Nucleus accumbens (tissue), 56 donors: ENCODE measurements around the gene COX17.

Experiments
- DNase-seq, 56 donors: peaks; one replicate each; lab custom pipeline; 2025; lab: John Stamatoyannopoulos, UW

The COX17 gene

DNA sequence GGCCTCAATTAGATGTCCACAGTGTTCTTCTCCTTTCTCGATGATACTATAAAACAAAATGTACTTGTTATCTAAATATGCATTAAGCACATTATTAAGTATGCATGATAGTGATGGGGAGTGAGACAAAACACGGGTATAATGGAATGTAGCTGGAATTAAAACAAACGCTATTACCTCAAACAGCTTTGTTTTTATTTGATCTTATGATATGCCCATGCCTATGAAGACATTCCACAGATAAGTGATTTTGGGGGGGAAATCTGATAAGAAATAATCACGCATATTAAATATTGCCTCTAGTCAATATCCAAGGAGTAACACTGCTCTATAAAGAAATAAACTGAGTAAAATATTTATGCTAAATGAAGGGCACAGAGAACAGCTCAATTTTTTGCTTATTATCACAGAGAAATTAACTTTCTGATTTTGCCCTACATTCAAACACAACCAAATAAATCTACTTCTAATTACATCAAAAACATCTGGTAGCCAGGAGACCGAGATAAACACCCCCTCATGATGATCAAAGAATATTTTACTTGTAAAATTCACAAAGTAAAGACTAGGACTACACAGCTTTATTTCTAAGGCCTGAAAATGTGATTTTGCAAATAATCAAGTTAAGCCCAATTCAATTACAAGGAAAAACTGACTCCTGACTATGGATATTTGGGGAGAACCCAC, 1.9 kb downstream of the COX17 start:
- no peak for DNase-seq

DNA sequence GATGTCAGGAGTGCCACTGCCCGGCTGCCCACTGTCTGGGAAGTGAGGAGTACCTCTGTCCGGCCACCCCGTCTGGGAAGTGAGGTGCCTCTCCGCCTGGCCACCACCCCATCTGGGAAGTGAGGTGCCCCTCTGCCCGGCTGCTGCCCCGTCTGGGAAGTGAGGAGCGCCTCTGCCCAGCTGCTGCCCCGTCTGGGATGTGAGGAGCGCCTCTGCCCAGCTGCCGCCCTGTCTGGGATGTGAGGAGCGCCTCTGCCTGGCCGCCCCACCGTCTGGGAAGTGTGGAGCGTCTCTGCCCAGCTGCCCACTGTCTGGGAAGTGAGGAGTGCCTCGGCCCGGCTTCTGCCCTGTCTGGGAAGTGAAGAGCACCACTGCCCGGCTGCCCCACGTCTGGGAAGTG, 3.3 kb downstream of the COX17 start:
- DNase-seq = no peak

DNA sequence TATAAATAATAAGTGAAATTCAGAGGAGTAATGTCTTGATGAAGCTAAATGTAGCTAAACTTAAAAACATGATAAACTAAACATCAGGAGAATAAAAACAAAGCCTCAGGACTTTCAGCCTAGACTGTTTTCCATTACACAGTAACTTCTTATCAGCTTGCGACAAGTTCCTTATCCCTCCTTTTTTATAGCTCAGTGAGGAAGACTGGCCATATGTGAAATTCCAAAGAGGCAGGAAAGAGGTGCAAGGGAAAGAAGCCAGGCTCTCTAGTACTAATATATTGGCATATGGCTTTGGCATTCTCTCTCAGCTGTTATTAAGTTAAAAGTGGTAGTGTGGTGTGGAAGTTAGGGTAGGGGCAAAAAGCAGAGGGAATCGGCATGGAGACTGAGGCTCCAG, 4.4 kb downstream of the COX17 start:
- no peak for DNase-seq

GRCh38 chr3:119669906-119670570, 7.2 kb downstream of the COX17 start:
- no peak for DNase-seq

DNA sequence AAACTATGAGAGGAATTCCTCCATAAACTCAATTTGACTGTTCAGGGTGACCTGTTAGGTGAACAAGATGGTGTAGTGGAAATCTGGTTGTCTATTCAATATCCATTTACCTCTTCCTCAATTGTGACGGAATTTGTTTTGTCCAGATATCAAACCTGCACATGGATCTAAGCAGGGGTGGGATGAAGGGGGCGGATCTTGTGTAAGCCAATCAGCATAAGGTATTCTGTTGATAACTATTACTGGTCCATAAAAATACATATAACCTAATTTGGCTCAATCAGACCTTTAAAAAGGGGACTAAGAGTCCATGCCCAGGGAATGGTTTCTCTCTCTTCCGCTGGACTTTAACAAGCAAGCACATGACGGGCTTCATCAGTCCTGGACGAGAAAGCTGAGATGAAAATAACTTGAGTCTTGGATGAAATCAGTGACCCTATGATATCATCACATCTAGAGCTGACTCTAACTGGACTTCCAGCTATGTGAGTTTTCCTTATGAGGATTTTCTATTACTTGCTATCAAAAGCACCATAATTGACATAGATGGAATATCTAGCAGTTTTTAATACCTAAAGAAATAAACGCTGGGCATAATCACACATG, 11.1 kb downstream of the COX17 start:
- no peak for DNase-seq

DNA sequence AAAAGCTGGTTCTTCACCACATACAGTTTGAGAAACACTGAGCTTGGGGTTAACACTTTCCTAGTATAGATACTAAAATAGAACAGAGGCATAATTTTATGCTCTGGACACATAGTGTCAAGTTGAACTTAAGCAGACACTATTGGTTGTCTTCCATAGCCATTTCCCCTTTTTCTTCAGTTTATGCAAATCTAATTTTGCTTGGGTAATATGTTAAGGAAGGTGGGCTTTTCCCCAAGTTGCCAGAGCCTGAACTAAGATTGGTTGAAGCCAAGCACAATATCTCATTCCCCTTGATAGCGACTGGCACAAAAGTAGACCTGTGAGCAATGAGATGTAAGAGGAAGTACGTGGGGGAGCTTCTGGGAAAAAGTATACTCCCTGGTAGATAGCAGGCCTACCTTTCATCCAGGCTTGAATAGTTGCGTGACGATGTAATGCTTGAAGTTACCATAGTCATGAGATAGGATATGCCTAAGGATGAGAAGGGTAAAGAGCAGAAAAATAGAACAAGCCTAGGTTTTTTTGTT, 12.3 kb downstream of the COX17 start:
- DNase-seq = no peak

DNA sequence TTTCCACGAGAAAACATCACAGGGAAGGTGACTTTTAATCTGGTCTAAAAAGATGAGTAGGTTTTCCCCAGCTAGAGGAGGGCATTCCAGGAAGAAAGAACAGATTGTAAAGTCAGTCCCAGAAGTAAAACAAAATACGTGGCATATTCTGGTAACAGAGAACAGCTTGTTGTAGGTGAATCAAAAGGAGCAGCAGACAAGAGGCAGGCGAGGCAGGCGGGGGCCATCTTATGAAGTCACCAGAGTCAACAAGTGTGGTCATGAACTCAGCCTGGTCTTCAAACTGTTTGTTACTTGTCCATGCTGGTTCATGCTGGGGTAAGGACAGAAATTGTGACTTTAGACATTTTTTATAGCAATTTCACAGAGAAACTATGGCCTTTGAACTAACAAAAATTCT, 12.8 kb downstream of the COX17 start:
- DNase-seq = no peak

- DNase-seq = no peak
These were observed 13.3 kb downstream of the COX17 start for GRCh38 chr3:119663885-119664284.

DNA sequence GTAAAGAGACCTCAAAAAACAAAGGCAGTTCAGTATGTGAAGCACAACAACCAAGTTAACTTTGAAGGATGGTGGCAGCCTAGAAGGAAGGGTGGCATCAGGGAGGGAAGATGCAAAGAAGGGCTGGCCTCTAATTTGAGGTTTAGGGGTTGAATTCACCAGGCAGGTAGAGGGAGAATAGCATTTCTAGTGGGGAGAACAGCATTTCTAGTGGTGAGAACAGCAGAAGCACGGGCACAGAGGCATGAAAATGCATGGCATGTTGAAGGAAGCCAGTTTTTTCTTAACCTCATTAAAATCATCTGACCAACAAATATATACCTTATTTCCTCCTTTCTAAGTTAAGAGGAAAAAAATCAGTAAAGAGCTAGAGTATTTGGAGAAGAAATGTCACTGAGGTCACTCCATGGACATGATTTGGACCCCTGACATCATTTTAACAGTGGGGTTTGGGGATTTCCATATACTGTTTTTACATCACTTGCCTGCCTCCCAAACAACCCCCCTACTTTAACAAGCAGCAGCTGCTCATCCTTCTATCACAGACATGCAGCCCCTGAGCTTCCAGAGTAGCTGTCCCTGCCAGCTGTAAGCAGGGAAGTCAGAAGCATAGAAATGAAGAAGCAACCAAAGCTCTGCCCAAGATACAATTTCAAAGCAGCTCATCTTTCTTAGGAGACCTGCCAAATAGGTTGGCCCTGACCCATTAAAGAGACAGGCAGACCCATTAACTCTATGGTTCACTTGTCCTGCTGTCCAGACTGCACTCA, 14.4 kb downstream of the COX17 start:
- no peak for DNase-seq

- DNase-seq = no peak
These were observed 16.4 kb downstream of the COX17 start, which contains the start of gene POPDC2 for GRCh38 chr3:119660474-119661440. Gene POPDC2 (minus strand): TSS chr3:119660589. CDS start chr3:119660423, 166 bp downstream.

DNA sequence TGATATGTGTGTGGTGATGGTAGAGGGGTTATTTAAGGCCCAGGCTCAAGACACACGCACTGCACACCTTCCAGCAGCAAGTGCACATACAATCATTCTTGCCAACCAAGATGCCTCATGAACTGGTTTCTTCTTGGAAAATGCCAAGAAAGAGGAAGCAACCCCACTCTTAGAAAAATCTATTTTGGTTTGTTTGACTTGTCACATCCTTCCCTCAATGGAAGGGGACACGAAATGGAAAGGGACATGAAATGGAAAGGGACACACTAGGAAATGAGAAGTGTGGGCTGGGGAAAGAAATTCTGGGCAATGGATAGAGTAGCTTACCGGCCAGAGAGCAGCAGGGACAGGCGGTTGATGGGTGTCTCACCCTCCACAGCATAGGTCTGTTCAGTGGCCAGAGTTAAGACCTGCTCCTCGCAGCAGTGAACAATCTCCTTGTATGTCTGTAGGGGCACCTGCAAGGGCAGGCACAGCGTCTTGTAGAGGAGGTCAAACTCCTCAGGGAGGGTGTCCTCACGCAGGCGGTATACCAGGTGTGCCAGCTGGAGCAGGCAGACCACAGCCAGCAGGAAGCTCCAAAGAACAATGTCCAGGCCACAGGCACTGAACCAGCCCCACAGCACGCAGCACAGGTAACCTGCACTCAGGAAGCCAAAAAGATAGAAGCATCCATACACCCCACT, 17.5 kb downstream of the COX17 start:
- no peak for DNase-seq

GRCh38 chr3:119658994-119659393, 18.2 kb downstream of the COX17 start:
- no peak for DNase-seq

DNA sequence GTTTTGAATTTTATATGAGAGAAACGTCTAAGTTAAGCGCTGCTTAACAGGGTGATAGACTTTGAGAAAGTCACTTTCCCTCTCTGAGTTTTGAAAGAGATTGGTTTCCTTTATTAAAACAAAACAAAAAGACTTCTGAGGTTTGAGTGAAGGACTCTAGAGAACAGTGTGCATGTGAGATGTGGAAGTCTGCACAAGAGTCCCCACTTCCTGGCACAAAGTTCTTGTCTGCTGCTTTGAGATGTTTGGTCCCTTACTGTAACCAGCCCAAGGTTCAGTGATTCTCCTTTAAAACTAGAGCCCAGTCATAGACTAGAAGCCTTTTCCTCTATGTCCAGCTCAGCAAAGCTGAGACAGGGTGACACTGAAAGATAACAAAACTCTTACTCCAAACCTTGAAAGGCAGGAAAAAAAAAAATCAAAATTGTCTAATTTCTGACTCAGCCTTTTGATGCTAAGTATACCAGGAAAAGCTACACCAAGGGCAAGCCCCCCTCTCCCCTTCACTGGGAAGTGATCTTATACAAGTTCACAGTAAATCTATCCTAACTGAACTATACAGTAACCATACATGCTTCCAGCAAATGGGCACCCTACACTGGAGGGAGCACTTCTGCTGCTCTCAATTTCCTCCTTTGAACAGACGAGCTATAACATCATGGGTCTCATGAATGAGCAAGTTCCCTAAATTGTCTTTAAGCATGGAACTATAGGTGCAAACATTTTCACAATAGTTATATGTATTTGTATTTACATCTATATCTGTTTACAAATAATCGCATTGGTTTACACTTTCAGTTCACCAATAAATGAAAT, 19.1 kb downstream of the COX17 start:
- DNase-seq = no peak

GRCh38 chr3:119653876-119654275, 23.3 kb downstream of the COX17 start:
- no peak for DNase-seq

DNA sequence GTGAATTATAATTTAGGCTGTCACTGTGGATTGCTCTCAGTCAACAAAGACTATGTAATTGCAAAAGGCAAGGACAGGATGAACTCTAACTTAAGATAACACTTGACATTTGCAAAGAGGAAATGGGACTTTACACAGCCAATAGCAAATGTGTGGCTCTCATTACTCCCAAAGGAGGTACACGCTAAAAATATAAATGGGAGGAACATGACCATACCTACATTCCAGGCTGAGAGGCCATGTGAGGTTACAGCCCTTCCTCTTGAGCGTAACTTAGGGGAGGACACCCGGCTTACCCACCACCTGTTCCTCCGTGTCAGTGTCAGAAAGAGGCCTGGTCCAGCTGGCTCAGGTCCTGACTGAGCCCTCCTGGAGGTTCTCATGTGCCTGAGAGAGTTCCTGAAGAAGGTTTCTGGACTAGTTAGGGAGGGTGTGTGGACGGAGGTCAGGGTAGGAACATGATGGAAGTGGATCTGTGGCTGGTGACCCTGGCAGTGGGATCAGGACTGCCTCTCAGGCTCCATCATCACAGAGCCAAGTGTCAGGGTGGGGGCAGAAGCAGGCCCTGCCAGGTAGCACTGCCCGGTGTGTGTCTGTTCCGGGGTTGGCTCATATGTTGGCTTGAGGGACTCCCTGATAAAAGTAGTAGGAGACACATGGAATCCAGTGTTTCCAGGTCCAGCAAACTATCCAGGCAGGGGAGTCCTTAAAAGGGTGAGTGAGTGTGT, 24.7 kb downstream of the COX17 start:
- no peak for DNase-seq

- DNase-seq = no peak
These were observed 27.4 kb downstream of the COX17 start for GRCh38 chr3:119649761-119650160.

DNA sequence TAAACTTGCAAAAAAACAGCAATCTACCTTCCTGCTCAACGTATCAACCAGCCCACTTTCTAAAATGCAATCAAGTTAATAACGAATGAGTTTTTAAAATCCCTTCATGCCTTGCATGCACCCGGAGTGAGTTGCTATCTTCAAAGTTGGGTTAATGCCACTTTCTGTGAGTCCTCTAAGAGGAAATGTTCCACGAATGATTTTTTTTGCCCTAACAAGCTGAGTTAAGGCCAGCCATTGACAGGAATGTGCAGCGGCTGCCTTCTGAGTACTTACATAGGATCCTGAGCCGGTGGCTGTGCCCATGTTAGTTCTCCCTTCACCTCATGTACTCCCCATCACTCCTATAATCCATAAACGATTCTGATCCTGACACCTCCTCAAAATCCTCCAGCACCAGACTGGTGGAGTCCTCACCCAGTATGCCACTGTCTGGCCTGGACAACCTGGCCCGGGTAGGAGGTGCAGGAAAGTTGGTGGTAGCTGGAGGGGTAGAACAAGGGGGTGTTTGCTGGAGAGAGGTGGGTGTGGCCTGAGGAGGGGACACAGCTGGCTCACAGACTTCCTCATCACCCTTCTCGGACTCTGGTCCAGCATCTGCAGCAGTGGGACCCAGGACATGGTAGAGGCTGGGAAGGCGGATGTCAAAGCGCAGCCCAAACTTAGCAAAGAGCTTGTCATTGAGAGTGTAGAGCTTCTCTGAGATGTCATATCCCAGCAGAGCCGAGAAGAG, 29.2 kb downstream of the COX17 start:
- no peak for DNase-seq
